Embryonic facial prominence (tissue), 1 donor: ENCODE measurements around the gene ALG10.
A peak's percentile ranks its signal among the peaks of the same experiment; 100 is the strongest.
"Not testable (repeated sequence)": the region's sequence is repeated elsewhere in the genome, so short reads cannot be mapped to it uniquely, and the experiment has no call there.

Source experiments
- DNase-seq: peaks from one replicate; pipeline ENCODE4 v3.0.0-alpha.2; 2016; ENCODE audit errors: extremely low spot score

ALG10 gene, protein sequence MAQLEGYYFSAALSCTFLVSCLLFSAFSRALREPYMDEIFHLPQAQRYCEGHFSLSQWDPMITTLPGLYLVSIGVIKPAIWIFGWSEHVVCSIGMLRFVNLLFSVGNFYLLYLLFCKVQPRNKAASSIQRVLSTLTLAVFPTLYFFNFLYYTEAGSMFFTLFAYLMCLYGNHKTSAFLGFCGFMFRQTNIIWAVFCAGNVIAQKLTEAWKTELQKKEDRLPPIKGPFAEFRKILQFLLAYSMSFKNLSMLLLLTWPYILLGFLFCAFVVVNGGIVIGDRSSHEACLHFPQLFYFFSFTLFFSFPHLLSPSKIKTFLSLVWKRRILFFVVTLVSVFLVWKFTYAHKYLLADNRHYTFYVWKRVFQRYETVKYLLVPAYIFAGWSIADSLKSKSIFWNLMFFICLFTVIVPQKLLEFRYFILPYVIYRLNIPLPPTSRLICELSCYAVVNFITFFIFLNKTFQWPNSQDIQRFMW

GRCh38 chr12:34022079-34022830, at the start of gene ALG10:
ALG10 (plus strand) TSS chr12:34022496; CDS start chr12:34022600, 104 bp downstream.
- peak; percentile 96 for DNase-seq

- DNase-seq = not testable (repeated sequence)
Observed at GRCh38 chr12:33972884-33973283, 49.4 kb upstream of the ALG10 start.

DNA sequence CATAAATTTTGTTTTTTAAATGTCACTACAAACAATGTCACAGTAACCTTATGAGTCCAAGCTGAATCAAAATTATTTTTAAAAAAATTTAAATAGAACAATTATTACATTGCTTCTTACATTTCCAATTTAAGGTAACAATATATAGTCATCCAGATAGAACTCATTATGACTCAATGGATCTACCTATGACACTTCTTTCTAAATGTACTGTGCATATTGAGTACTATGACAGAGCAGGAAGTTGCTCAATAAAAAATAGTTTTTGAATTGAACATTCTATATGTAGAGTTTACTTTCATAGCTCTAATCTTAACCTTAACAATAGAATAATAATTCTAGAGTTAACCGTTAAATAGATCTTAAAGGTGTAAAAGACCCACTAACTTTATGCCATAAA, 44.4 kb upstream of the ALG10 start:
- DNase-seq = no peak

DNA sequence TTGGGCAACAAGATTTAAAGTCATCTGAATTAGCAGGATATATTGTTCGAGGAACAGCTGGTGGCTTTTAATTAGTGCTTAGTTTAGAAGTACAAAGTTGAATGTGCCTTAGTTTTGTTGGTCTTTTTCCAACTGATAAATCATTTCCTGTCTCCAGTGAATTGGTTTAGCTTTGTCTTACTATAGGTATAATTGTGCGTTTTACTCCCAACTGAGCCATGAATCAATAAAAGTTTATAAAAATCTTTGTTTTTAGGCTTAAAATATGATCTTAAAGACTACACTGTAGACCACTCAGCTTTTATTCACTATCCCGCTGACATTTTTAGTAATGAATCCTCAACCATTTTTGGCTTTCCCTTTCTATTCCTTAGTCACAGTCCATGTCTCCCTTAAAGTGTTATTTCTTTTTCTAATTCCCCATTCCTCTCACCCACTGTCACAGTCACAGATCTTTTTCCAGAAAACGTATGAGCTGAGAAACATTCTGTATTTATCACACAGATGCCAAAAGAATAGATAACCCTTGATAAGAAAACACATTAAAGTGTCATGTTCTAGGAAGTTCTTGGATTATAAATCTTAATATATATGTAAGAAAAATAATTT, 34.0 kb upstream of the ALG10 start:
- no peak for DNase-seq

- DNase-seq = no peak
Observed at GRCh38 chr12:33988913-33989312, 33.4 kb upstream of the ALG10 start.

DNA sequence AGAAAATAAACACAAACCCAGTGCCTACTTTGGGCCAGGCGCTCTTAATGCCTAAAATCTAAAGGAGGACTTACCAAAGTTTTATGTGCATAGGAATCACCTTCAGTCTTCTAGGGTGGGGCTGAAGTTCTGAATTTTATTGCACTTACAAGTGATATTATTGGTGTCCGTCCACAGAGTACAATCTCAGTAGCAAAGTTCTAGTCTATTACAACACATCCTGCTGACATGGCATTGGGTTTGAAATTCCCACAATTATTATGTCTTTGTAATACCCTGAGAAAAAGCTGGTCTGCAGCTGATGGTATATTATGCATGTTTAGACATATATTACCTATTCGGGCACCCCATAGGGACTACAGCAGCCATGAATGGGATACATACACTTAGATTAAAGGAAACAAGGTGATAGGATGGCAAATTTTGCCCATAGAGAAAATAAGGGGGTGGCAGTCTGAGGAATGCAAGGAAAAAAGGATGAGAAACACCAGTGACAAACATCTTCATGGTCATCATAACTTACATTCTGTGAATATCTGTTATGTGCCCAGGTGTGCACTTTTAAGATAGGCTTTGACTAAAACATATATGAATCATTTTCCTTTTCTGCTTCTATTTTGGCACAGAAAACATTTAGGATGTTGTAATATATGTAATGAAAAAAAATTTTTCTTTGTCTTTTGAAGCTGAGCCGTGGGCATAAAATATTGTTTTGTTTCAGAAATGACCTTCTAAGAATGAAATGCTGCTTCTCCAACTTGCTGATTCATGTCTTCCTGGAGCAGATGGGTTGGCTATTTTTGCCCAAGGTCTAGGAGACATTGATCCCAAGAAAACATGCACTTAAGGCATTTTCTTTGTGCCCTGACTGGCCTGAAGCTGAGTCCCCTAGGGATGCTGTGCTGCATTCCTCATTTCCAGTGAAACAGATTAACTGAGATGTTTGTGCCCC, 27.2 kb upstream of the ALG10 start:
- no peak for DNase-seq

DNA sequence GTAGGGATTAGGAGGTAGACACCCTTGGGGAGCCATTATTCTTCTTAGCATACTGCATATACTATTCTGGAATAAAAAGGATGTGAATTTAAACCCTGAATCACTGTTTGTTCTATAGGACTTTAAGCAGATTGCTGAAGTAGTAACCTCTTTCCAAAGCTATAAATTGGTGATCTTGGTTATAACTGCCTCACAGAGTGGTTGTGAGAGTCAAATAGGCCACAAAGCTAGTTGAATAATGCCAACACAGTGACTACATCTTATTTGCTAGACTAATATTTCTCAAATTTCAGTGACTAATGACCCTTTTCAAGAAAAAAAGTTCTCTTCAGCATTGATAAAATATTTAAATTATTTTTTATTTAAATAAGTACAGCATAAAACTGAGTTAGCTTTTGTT, 13.5 kb upstream of the ALG10 start:
- DNase-seq = not testable (repeated sequence)

DNA sequence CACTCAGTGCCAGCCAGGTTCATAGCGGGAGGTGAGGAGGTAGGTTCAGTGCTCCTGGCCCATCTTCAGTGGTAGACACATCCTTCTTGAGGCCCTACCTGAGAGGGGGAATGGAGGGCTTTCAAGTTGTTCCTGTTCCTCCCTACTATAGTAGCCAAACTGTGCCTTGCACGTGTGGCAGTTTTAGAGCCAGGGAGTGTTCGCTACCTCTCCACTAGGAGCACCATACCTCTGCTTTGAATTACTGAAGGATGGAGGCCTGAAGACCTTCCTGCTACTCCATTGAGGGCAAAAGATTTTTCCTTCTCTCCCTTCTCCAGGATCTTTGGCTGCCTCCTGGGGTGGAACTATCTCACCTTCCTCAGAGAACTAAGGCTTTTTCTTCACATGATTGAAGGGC, 5.9 kb upstream of the ALG10 start:
- no peak for DNase-seq

DNA sequence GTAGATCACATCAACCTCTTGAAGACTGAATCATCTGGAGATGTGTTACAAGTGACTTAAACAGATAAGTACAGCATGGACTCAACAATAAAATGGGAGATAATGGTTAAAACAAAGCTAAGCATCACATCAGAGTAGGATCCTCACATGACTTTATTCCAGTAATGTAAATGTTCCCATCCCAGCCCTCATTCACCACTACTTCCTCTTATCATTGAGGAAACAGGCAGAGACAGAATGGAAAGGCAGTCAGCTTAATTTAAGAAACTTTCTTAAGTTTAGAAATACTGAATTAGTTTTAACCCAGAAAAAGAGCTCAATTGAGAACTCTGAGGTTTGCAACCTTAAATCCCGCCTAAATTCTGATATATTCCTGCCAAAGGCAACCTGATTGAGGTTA, 1.2 kb upstream of the ALG10 start:
- no peak for DNase-seq

DNA sequence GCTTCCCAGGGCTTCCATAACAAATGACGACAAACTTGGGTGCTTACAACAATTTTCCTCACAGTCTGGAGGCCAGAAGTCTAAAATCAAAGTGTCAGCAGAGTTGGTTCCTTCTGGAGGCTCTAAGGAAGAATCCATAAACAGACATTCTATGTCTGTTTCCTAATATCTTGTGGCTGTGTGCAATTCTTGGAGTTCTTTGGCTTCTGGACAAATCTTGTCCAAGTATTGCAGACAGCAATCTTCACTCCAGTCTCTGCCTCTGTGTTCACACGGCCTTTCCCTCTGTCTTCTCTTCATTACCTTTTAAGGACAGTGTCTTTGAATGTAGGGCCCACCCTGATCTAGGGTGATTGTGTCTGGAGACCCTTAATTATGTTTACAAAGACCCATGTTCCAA, 5.4 kb downstream of the ALG10 start:
- DNase-seq = not testable (repeated sequence)

GRCh38 chr12:34030591-34030990, 8.3 kb downstream of the ALG10 start:
- DNase-seq = no peak

- DNase-seq = no peak
Observed at GRCh38 chr12:34033628-34034296, 11.5 kb downstream of the ALG10 start.

DNA sequence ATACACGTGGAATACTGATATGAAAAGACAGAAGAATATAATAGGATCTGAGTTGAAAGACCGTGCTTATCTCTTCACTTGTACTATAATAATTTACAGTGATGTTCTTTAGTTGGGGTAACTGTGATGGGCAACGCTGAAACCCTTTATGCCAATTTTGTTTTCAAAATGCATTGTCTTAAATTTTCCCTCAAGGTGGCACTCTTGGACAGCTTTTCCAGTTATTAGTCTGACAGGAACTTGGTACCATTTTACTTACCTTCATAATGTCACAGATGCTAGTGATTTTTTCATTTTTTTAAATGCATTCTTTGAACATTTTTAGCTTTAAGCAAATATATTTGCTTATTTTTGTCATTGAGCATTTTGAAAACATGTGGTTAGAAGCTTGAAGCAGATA, 16.1 kb downstream of the ALG10 start:
- not testable (repeated sequence) for DNase-seq

GRCh38 chr12:34046570-34046969, 24.3 kb downstream of the ALG10 start:
- no peak for DNase-seq

GRCh38 chr12:34047855-34048254, 25.6 kb downstream of the ALG10 start:
- not testable (repeated sequence) for DNase-seq

DNA sequence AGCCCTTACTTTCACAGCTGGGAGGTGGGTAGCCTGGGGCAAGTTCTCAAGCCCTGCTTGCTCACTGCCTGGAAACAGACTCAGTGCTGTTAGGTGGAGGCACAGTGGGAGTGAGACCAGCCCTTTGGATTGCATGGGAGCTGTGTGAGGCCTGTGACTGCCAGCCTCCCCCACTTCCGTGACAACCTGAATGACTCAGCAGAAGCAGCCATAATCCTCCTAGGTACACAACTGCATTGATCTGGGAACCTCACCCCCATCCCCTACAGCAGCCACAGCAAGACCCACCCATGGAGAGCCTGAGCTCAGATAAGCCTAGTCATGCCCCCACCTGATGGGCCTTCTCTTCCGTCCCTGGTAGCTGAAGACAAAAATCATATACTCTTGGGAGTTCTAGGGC, 26.4 kb downstream of the ALG10 start:
- DNase-seq = no peak

DNA sequence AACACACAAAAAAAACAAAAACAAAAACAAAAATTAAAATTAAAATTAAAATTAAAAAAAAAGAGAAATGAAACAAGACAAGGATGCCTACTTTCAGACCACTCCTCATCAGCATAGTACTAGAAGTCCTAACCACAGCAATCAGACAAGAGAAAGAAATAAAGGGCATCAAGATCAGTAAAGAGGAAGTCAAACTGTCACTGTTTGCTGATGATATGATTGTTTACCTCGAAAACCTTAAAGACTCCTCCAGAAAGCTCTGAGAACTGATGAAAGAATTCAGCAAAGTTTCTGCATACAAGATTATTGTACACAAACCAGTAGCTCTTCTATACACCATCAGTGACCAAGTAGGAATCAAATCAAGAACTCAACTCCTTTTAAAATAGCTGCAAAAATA, 29.2 kb downstream of the ALG10 start:
- DNase-seq = no peak

DNA sequence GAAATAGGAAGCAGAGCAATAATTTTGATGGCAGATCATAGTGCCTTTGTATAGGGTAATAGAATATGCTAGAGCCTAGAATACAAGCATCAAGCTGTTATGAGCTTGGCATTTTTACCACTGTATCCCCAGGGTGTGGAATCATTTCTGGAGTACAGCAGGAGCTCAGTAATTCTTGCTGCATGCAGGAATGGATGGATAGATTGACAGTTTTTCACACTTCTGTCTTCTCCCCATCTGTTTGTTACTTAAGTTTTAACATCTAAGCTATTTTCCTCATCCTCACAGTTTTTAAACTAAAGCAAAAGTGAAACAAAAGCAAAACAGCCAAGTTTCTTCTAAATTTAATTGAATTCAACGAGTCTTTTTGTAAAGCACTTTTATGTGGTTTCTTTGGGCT, 32.6 kb downstream of the ALG10 start:
- no peak for DNase-seq
